ENCODE results near the gene RANBP10.

The RANBP10 gene

DNA sequence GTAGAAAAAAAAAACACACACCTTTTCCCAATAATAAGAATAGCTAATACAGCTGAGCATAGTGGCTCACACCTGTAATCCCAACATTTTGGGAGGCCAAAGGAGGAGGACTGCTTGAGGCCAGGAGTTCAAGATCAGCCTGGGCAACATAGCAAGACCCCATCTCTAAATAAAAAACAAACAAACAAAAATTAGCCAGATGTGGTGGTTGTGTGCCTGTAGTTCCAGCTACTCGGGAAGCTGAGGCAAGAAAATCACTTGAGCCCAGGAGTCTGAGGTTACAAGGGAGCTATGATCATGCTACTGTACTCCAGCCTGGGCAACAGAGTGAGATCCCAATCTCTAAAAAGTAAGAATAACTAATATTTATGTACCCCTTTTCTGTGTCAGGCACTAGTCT lies 44.4 kb downstream of the RANBP10 start:
- Histone ChIP-seq H3K36me3 (ENCODE audit: insufficient read depth, low read length) (peaks cover 30% of the 10 kb centered on the region; the same call in 1 of the 2 replicates), H3K9me3 (ENCODE audit: insufficient read depth, low read depth, low read length) (no peaks in the 10 kb centered on the region), H3K4me3 (ENCODE audit: low read length, poor library complexity, severe bottlenecking) (no peak overlapping the region), H3K9ac (ENCODE audit: low read depth, low read length, poor library complexity, severe bottlenecking) (no peak overlapping the region), H3K4me1 (ENCODE audit: insufficient read depth, low read length, poor library complexity, severe bottlenecking) (no peaks in the 10 kb centered on the region), H3K27me3 (ENCODE audit: insufficient read depth, low read length, poor library complexity, severe bottlenecking) (no peaks in the 10 kb centered on the region), H3K9me2 (replicated peaks; ENCODE audit: low read depth, low read length) (no peaks in the 10 kb centered on the region), H2AFZ (ENCODE audit: low read length) (no peak overlapping the region), H3K79me2 (ENCODE audit: insufficient read depth, low read length) (peaks cover 16% of the 10 kb centered on the region; the same call in 1 of the 2 replicates), H3F3A (ENCODE audit: low read depth) (no peaks in the 10 kb centered on the region), H4K20me1 (ENCODE audit: insufficient read depth, low read length, poor library complexity, severe bottlenecking) (no peaks in the 10 kb centered on the region), H3K4me2 (ENCODE audit: low read depth, low read length, poor library complexity, severe bottlenecking) (no peak overlapping the region)
- no peak for TF ChIP-seq EZH2phosphoT487 (IDR thresholded peaks at IDR 0.05; ENCODE audit: borderline replicate concordance)
- TF ChIP-seq, protein P1, sequence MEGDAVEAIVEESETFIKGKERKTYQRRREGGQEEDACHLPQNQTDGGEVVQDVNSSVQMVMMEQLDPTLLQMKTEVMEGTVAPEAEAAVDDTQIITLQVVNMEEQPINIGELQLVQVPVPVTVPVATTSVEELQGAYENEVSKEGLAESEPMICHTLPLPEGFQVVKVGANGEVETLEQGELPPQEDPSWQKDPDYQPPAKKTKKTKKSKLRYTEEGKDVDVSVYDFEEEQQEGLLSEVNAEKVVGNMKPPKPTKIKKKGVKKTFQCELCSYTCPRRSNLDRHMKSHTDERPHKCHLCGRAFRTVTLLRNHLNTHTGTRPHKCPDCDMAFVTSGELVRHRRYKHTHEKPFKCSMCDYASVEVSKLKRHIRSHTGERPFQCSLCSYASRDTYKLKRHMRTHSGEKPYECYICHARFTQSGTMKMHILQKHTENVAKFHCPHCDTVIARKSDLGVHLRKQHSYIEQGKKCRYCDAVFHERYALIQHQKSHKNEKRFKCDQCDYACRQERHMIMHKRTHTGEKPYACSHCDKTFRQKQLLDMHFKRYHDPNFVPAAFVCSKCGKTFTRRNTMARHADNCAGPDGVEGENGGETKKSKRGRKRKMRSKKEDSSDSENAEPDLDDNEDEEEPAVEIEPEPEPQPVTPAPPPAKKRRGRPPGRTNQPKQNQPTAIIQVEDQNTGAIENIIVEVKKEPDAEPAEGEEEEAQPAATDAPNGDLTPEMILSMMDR (conservative IDR thresholded peaks at IDR 0.05; ENCODE audit: low read length), result no peak

DNA sequence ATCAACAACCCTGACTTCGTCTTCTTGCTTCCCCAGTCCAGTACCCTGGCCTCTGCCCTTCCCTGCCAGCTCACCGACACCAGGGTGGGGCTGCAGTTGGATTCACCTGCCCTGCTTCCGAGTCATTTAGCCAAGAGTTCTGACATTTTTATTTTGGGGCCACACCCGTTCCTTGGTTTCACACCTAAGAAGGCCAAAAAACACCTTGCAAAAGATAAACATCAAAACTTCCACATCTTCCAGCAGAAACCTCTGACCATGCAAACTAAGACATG lies 45.5 kb downstream of the RANBP10 start:
- H3K4me2 ChIP-seq (ENCODE audit: low read depth, low read length, poor library complexity, severe bottlenecking), result no peak overlapping the region
- H3K27me3 ChIP-seq (ENCODE audit: insufficient read depth, low read length, poor library complexity, severe bottlenecking), result no peaks in the 10 kb centered on the region
- peaks cover 13% of the 10 kb centered on the region; the same call in 1 of the 2 replicates for H3K79me2 ChIP-seq (ENCODE audit: insufficient read depth, low read length)
- no peaks in the 10 kb centered on the region for H4K20me1 ChIP-seq (ENCODE audit: insufficient read depth, low read length, poor library complexity, severe bottlenecking)
- TF ChIP-seq, protein P1 (conservative IDR thresholded peaks at IDR 0.05; ENCODE audit: low read length), result no peak
- no peak for TF ChIP-seq EZH2phosphoT487 (IDR thresholded peaks at IDR 0.05; ENCODE audit: borderline replicate concordance)
- no peak overlapping the region for H2AFZ ChIP-seq (ENCODE audit: low read length)
- no peaks in the 10 kb centered on the region for H3F3A ChIP-seq (ENCODE audit: low read depth)
- H3K9me2 ChIP-seq (replicated peaks; ENCODE audit: low read depth, low read length), result no peaks in the 10 kb centered on the region
- H3K9ac ChIP-seq (ENCODE audit: low read depth, low read length, poor library complexity, severe bottlenecking), result no peak overlapping the region
- H3K4me1 ChIP-seq (ENCODE audit: insufficient read depth, low read length, poor library complexity, severe bottlenecking), result no peaks in the 10 kb centered on the region
- H3K36me3 ChIP-seq (ENCODE audit: insufficient read depth, low read length), result peaks cover 22% of the 10 kb centered on the region; the same call in 1 of the 2 replicates
- no peaks in the 10 kb centered on the region for H3K9me3 ChIP-seq (ENCODE audit: insufficient read depth, low read depth, low read length)
- no peak overlapping the region for H3K4me3 ChIP-seq (ENCODE audit: low read length, poor library complexity, severe bottlenecking)

DNA sequence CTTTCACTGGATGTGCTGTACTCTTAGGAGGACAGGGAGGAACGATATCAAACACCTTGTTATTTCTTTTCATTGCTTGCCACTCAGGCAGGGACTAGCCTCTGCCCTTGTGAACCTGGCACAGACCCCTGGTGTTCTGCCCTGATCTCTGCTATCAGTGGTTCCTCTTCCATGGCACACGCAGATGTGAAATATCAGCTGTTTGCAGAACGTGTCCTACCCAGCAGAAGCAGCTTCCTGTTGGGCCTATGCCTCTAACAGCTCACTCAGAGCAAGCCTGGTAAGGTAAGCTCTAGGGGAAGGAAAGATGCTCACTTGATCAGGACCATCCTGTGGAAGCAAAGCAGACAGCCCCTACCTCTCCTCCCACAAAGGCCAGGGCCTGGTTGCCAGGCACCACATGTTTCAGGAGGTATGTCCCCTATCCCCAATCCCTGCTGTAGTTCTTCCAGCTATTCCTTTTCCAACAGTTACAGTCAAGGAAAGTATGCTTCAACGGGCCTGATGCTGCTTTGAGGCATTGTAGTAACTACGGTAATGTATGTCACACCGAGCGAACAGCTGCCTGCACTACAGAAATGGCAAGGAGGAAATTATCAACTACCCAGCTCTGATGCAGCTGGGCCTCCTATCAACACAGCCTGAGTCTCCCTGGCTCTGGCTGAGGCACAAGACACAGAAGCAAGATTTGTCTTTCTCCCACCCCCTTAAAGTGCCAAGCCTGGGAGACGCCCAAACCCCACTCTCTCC lies 46.0 kb downstream of the RANBP10 start:
- Histone ChIP-seq H3K27me3 (ENCODE audit: insufficient read depth, low read length, poor library complexity, severe bottlenecking) (no peaks in the 10 kb centered on the region), H3K4me3 (ENCODE audit: low read length, poor library complexity, severe bottlenecking) (no peak overlapping the region), H3K9me3 (ENCODE audit: insufficient read depth, low read depth, low read length) (no peaks in the 10 kb centered on the region), H4K20me1 (ENCODE audit: insufficient read depth, low read length, poor library complexity, severe bottlenecking) (no peaks in the 10 kb centered on the region), H3K4me1 (ENCODE audit: insufficient read depth, low read length, poor library complexity, severe bottlenecking) (no peaks in the 10 kb centered on the region), H3K4me2 (ENCODE audit: low read depth, low read length, poor library complexity, severe bottlenecking) (no peak overlapping the region), H2AFZ (ENCODE audit: low read length) (no peak overlapping the region), H3K9me2 (replicated peaks; ENCODE audit: low read depth, low read length) (no peaks in the 10 kb centered on the region), H3F3A (ENCODE audit: low read depth) (no peaks in the 10 kb centered on the region), H3K9ac (ENCODE audit: low read depth, low read length, poor library complexity, severe bottlenecking) (no peak overlapping the region), H3K36me3 (ENCODE audit: insufficient read depth, low read length) (peaks cover 21% of the 10 kb centered on the region; the same call in 1 of the 2 replicates), H3K79me2 (ENCODE audit: insufficient read depth, low read length) (peaks cover 13% of the 10 kb centered on the region; the same call in 1 of the 2 replicates)
- TF ChIP-seq EZH2phosphoT487 (IDR thresholded peaks at IDR 0.05; ENCODE audit: borderline replicate concordance), result no peak

DNA sequence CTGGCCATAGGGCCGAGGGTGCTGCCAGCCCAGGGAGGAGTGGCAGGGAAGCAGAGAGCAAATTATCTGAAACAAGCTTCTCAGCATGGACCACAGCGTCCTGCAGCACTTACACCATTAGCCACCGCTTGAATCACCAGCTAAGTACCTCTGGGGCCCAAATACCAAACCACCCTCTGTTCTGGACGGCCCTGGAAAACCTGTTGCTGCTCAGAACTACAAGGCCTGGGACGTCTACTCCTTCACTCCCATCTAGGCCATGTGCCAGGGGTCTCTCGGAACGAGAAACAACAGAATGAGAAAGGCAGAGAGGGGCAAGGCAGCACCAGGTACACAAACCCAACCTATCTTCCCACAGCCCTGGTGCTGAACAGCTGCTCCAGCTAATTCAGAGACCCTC lies 47.4 kb downstream of the RANBP10 start:
- Histone ChIP-seq H3K36me3 (ENCODE audit: insufficient read depth, low read length) (peaks cover 13% of the 10 kb centered on the region; the same call in 1 of the 2 replicates), H3K79me2 (ENCODE audit: insufficient read depth, low read length) (peaks cover 11% of the 10 kb centered on the region; the same call in 1 of the 2 replicates), H3K27me3 (ENCODE audit: insufficient read depth, low read length, poor library complexity, severe bottlenecking) (no peaks in the 10 kb centered on the region), H4K20me1 (ENCODE audit: insufficient read depth, low read length, poor library complexity, severe bottlenecking) (no peaks in the 10 kb centered on the region), H3K4me1 (ENCODE audit: insufficient read depth, low read length, poor library complexity, severe bottlenecking) (no peaks in the 10 kb centered on the region), H3F3A (ENCODE audit: low read depth) (no peaks in the 10 kb centered on the region), H3K9me3 (ENCODE audit: insufficient read depth, low read depth, low read length) (no peaks in the 10 kb centered on the region), H2AFZ (ENCODE audit: low read length) (no peak overlapping the region), H3K4me3 (ENCODE audit: low read length, poor library complexity, severe bottlenecking) (no peak overlapping the region), H3K9ac (ENCODE audit: low read depth, low read length, poor library complexity, severe bottlenecking) (no peak overlapping the region), H3K9me2 (replicated peaks; ENCODE audit: low read depth, low read length) (no peaks in the 10 kb centered on the region), H3K4me2 (ENCODE audit: low read depth, low read length, poor library complexity, severe bottlenecking) (no peak overlapping the region)
- no peak for TF ChIP-seq EZH2phosphoT487 (IDR thresholded peaks at IDR 0.05; ENCODE audit: borderline replicate concordance)
- TF ChIP-seq, protein P1 (conservative IDR thresholded peaks at IDR 0.05; ENCODE audit: low read length), result no peak

Data from Loucy (cell line).